Caco-2 (cell line): Measurements from ENCODE around the gene VCAN. TPM values are rescaled to one million over a fixed set of nuclear protein-coding genes. Genes with fewer than 3 reads are reported as not detected.

Experiments
- BruUV-seq: library from RNA; stranded (reverse); fragments of 400-500 nt; replicated peaks from 2 replicates; lab custom pipeline; 2021; lab: Mats Ljungman, UMichigan
- CTCF ChIA-PET: fragments of 300-600 bp; sonication (Branson Sonifier 250); formaldehyde crosslinking; loops from one replicate; lab custom pipeline; 2022; ENCODE audit warnings: antibody characterized with exemption; lab: Charles Lee
- POLR2A ChIA-PET: fragments of 300-600 bp; sonication (Branson Sonifier 250); formaldehyde crosslinking; loops from one replicate; lab custom pipeline; 2022; ENCODE audit warnings: antibody characterized with exemption; lab: Charles Lee
- DNase-seq, 2 experiments: peaks; one replicate each; pipeline versions ENCODE4 v3.0.0 to v3.0.0-alpha.2; 2020 to 2022
- H3K27me3 ChIP-seq: replicated peaks from 2 replicates; pipeline ENCODE4 v1.6.0; 2011; ENCODE audit warnings: low read length; ENCODE audit not compliant: control insufficient read depth, insufficient read depth
- H3K36me3 ChIP-seq: 2 replicates; pipeline ENCODE4 v1.5.1; 2011; ENCODE audit warnings: low read length; ENCODE audit not compliant: control insufficient read depth, insufficient read depth
- H3K4me1 ChIP-seq: fragments of 250-450 bp; sonication (Bioruptor Pico); 2 replicates; pipeline ENCODE4 v1.5.1; 2020; ENCODE audit warnings: mild to moderate bottlenecking
- H3K4me3 ChIP-seq: 2 replicates; pipeline ENCODE4 v1.5.1; 2011; ENCODE audit warnings: low read depth, mild to moderate bottlenecking, control low read depth, low read length
- H3K9me3 ChIP-seq: fragments of 250-450 bp; sonication (Bioruptor Pico); 2 replicates; pipeline ENCODE4 v1.5.1; 2020; ENCODE audit warnings: mild to moderate bottlenecking, moderate library complexity
- H3K27ac Mint-ChIP-seq: one replicate; pipeline ENCODE4 v1.8.0; 2022; ENCODE audit warnings: mixed read lengths; ENCODE audit not compliant: unreplicated experiment
- H3K27me3 Mint-ChIP-seq: one replicate; pipeline ENCODE4 v1.8.0; 2022; ENCODE audit warnings: mixed read lengths; ENCODE audit not compliant: insufficient read depth, unreplicated experiment
- H3K36me3 Mint-ChIP-seq: one replicate; pipeline ENCODE4 v1.8.0; 2022; ENCODE audit warnings: mild to moderate bottlenecking, mixed read lengths; ENCODE audit not compliant: insufficient read depth, unreplicated experiment
- H3K4me1 Mint-ChIP-seq: one replicate; pipeline ENCODE4 v1.8.0; 2022; ENCODE audit warnings: low read depth, mixed read lengths; ENCODE audit not compliant: unreplicated experiment
- H3K4me3 Mint-ChIP-seq: one replicate; pipeline ENCODE4 v1.8.0; 2022; ENCODE audit warnings: mild to moderate bottlenecking, moderate library complexity, mixed read lengths; ENCODE audit not compliant: unreplicated experiment
- H3K9me3 Mint-ChIP-seq: one replicate; pipeline ENCODE4 v1.8.0; 2022; ENCODE audit warnings: mixed read lengths; ENCODE audit not compliant: unreplicated experiment
- intact Hi-C: fragments of 100-400 bp; cut with micrococcal nuclease; formaldehyde crosslinking; loops from one replicate; pipeline ENCODE4 v1.10.0; 2022; ENCODE audit not compliant: unreplicated experiment
- total RNA-seq: library from RNA; stranded (reverse); gene quantifications from 2 replicates; pipeline ENCODE4 v1.2.3, GENCODE V29; 2022
- TF ChIP-seq, protein P1 (sequence below), 2 experiments: fragments of 200-600 bp in 1 of 2; IDR thresholded peaks; 1 replicate in 1 of 2; 2 replicates in 1 of 2; pipeline versions ENCODE4 v1.5.1 to v1.8.0; 2011 to 2022; ENCODE audit warnings: antibody characterized with exemption in 1 of 2, control low read depth in 1 of 2, inconsistent platforms in 1 of 2, low read depth in 1 of 2, low read length in 1 of 2, mild to moderate bottlenecking in 1 of 2, moderate library complexity in 1 of 2; ENCODE audit not compliant: insufficient read depth in 1 of 2, severe bottlenecking in 1 of 2, unreplicated experiment in 1 of 2

VCAN gene
- total RNA-seq, 1 experiment from 2014 or later, result 27.4 TPM

DNA sequence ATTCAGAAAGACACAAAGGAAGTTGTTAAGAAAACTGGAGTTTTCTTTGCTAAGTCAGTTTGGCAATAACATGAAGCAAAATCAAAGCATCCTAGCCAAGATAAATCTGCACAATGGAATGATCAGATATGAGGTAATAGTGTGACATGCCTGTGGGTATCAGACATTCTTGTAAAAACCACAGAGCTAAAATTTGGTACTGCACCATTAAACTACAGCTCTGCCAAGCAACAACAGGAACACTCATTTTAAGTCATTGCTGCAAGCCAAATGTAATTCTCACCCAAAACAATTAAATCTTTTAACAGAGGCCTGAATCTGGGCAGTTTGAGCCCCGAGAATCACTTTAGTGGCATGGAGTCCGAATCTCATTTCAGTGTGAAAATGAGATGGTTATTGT lies 96.6 kb downstream of the VCAN start:
- no peak overlapping the region for H3K4me3 ChIP-seq
- no peaks in the 10 kb centered on the region for H3K36me3 ChIP-seq
- H3K27me3 ChIP-seq, result no peaks in the 10 kb centered on the region
- no peaks in the 10 kb centered on the region for H3K9me3 Mint-ChIP-seq
- H3K9me3 ChIP-seq, result no peaks in the 10 kb centered on the region
- ChIA-PET POLR2A (no interaction called here), CTCF (no interaction called here)
- H3K4me1 Mint-ChIP-seq, result peaks cover 9% of the 10 kb centered on the region
- DNase-seq, result no peak
- peaks cover 14% of the 10 kb centered on the region for H3K36me3 Mint-ChIP-seq
- H3K4me3 Mint-ChIP-seq, result no peak overlapping the region
- H3K27ac Mint-ChIP-seq, result no peak overlapping the region
- no TSS peak for BruUV-seq
- intact Hi-C loops, result loop anchor here (10.0 kb wide), 2 partner anchors 313 to 773 kb away; no protein-coding TSS in a partner anchor
- TF ChIP-seq, protein P1, sequence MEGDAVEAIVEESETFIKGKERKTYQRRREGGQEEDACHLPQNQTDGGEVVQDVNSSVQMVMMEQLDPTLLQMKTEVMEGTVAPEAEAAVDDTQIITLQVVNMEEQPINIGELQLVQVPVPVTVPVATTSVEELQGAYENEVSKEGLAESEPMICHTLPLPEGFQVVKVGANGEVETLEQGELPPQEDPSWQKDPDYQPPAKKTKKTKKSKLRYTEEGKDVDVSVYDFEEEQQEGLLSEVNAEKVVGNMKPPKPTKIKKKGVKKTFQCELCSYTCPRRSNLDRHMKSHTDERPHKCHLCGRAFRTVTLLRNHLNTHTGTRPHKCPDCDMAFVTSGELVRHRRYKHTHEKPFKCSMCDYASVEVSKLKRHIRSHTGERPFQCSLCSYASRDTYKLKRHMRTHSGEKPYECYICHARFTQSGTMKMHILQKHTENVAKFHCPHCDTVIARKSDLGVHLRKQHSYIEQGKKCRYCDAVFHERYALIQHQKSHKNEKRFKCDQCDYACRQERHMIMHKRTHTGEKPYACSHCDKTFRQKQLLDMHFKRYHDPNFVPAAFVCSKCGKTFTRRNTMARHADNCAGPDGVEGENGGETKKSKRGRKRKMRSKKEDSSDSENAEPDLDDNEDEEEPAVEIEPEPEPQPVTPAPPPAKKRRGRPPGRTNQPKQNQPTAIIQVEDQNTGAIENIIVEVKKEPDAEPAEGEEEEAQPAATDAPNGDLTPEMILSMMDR (IDR thresholded peaks at IDR 0.05; ENCODE audit: insufficient read depth in 1 of 2, low read depth in 1 of 2, low read length in 1 of 2, severe bottlenecking in 1 of 2, unreplicated experiment in 1 of 2), result no peak
- H3K27me3 Mint-ChIP-seq, result peaks cover 3% of the 10 kb centered on the region
- peaks cover 10% of the 10 kb centered on the region for H3K4me1 ChIP-seq

DNA sequence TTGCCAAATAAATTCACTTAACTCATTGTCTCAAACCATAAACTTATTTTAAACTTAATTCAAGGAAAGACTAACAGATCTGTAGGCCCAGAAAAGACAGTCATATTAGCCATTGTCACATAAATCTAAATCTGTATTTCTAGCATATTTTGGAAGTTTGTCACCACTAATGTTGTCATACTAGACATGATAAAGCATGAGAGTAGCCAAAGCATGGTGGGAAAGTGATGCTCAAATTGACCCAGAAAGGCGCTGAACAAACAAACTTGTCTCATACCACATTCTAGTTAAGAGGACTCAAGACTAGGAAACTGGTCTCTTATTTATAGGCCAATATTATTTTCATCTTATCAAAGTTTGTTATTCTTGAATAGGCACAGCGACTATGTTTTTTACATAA lies 99.4 kb downstream of the VCAN start:
- H3K27me3 ChIP-seq, result no peaks in the 10 kb centered on the region
- H3K9me3 Mint-ChIP-seq, result no peaks in the 10 kb centered on the region
- H3K4me1 Mint-ChIP-seq, result no peaks in the 10 kb centered on the region
- no peaks in the 10 kb centered on the region for H3K36me3 ChIP-seq
- peaks cover 3% of the 10 kb centered on the region for H3K27me3 Mint-ChIP-seq
- intact Hi-C loops, result no loop called here
- H3K4me3 ChIP-seq, result no peak overlapping the region
- no peak for DNase-seq
- H3K4me3 Mint-ChIP-seq, result no peak overlapping the region
- CTCF ChIA-PET, result no interaction called here
- H3K4me1 ChIP-seq, result no peaks in the 10 kb centered on the region
- no TSS peak for BruUV-seq
- H3K36me3 Mint-ChIP-seq, result peaks cover 9% of the 10 kb centered on the region
- POLR2A ChIA-PET, result no interaction called here
- H3K9me3 ChIP-seq, result peaks cover under 1% of the 10 kb centered on the region; the same call in 1 of the 2 replicates
- no peak overlapping the region for H3K27ac Mint-ChIP-seq
- TF ChIP-seq, protein P1 (IDR thresholded peaks at IDR 0.05; ENCODE audit: insufficient read depth in 1 of 2, low read depth in 1 of 2, low read length in 1 of 2, severe bottlenecking in 1 of 2, unreplicated experiment in 1 of 2), result no peak

DNA sequence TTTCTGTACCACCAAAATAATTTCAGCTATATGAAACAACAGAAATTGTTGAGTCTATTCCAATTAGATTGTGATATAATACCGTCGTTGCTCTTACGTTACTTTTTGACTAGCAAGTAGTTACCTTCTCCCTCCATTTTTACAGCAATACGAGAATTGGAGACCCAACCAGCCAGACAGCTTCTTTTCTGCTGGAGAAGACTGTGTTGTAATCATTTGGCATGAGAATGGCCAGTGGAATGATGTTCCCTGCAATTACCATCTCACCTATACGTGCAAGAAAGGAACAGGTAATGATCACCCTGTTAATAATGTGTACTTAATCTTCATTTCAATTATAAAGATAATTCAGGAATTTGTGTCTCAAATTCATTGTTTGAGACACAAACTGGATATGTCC lies 100.7 kb downstream of the VCAN start:
- peaks cover 13% of the 10 kb centered on the region for H3K4me1 Mint-ChIP-seq
- no peaks in the 10 kb centered on the region for H3K36me3 ChIP-seq

More for the DNA sequence above, 100.7 kb downstream of the VCAN start:
- DNase-seq, result no peak
- intact Hi-C loops, result no loop called here
- TF ChIP-seq, protein P1 (IDR thresholded peaks at IDR 0.05; ENCODE audit: insufficient read depth in 1 of 2, low read depth in 1 of 2, low read length in 1 of 2, severe bottlenecking in 1 of 2, unreplicated experiment in 1 of 2), result no peak
- Histone ChIP-seq H3K27me3 (no peaks in the 10 kb centered on the region), H3K9me3 (peaks cover 5% of the 10 kb centered on the region), H3K4me1 (peaks cover 11% of the 10 kb centered on the region), H3K4me3 (no peak overlapping the region)
- Mint-ChIP-seq H3K27me3 (peaks cover 3% of the 10 kb centered on the region), H3K9me3 (peaks cover 11% of the 10 kb centered on the region), H3K27ac (no peak overlapping the region), H3K4me3 (no peak overlapping the region), H3K36me3 (peaks cover 6% of the 10 kb centered on the region)
- POLR2A ChIA-PET, result no interaction called here
- no TSS peak for BruUV-seq
- CTCF ChIA-PET, result no interaction called here
